Erythroblast (primary cell): ENCODE results near the gene C3orf49.

Experiments used
- GATA1 ChIP-seq: IDR thresholded peaks from 2 replicates; pipeline ENCODE4 v1.6.1; 2011; ENCODE audit warnings: low read depth, mild to moderate bottlenecking, control low read depth, low read length, moderate library complexity
- POLR2A ChIP-seq: IDR thresholded peaks from 2 replicates; pipeline ENCODE4 v1.6.1; 2011; ENCODE audit warnings: mild to moderate bottlenecking, low read length

DNA sequence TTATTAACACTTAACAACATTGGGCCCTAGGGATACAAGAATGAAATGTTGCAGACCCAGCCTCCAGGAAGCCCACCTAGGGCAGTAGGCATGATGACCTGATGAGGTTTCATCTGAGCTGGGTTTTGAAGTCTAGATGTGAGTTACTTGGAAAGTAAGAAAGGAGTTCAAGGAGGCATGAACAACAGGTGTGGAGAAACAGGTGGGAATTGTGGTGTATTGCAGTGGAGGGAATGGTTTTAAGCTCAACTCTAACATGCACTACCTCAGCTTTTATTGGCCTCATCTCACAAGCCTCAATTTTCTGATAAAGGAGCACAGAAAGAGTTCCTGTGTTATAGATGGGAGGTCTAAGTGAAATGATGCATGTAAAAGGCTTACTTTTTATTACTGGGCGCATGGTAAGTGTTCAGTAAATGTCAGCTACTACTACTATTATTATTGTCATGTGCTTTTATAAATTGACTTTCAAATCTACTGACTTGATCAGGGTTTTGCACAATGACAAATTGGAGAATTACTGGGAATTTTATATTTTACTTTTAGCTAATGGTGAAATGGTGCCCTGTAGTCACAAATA lies 73.8 kb downstream of the C3orf49 start:
- TF ChIP-seq POLR2A (no peak), GATA1 (no peak)
